Trophoblast cell (in vitro differentiated cells and primary cell): ENCODE data around the gene NALCN.

Source experiments
- DNase-seq, 2 donors: peaks; one replicate each; pipeline ENCODE4 v3.0.0-alpha.2; 2016
- H2AFZ ChIP-seq: 2 replicates; pipeline ENCODE4 v1.6.1; 2013; ENCODE audit warnings: low read length, moderate library complexity, mild to moderate bottlenecking; ENCODE audit not compliant: insufficient read depth, poor library complexity
- H2AK5ac ChIP-seq: 2 replicates; pipeline ENCODE4 v1.6.1; 2013; ENCODE audit warnings: mild to moderate bottlenecking, low read length
- H2BK120ac ChIP-seq: 2 replicates; pipeline ENCODE4 v1.6.1; 2013; ENCODE audit warnings: low read length, mild to moderate bottlenecking, moderate library complexity; ENCODE audit not compliant: insufficient read depth, poor library complexity
- H2BK12ac ChIP-seq: 2 replicates; pipeline ENCODE4 v1.6.1; 2013; ENCODE audit warnings: mild to moderate bottlenecking, low read length, moderate library complexity
- H2BK5ac ChIP-seq: 2 replicates; pipeline ENCODE4 v1.6.1; 2013; ENCODE audit warnings: low read length, low read depth, moderate library complexity, mild to moderate bottlenecking; ENCODE audit not compliant: poor library complexity
- H3K14ac ChIP-seq: 2 replicates; pipeline ENCODE4 v1.6.1; 2013; ENCODE audit warnings: mild to moderate bottlenecking, low read length
- H3K18ac ChIP-seq: 2 replicates; pipeline ENCODE4 v1.6.1; 2013; ENCODE audit warnings: mild to moderate bottlenecking, low read length
- H3K23ac ChIP-seq: 2 replicates; pipeline ENCODE4 v1.6.1; 2013; ENCODE audit warnings: low read length
- H3K27ac ChIP-seq: 2 replicates; pipeline ENCODE4 v1.5.1; 2013; ENCODE audit warnings: low read depth, mild to moderate bottlenecking, inconsistent platforms, low read length, moderate library complexity
- H3K27me3 ChIP-seq: 2 replicates; pipeline ENCODE4 v1.6.1; 2013; ENCODE audit warnings: inconsistent platforms, mild to moderate bottlenecking, low read length, moderate library complexity; ENCODE audit not compliant: insufficient read depth
- H3K36me3 ChIP-seq, 2 experiments: 1 replicate in 1 of 2; 2 replicates in 1 of 2; pipeline ENCODE4 v1.6.1; 2013; ENCODE audit warnings: low read length in 2 of 2, mild to moderate bottlenecking in 2 of 2, moderate library complexity in 1 of 2; ENCODE audit not compliant: insufficient read depth in 2 of 2, control insufficient read depth in 1 of 2
- H3K4ac ChIP-seq: 2 replicates; pipeline ENCODE4 v1.6.1; 2013; ENCODE audit warnings: low read depth, mild to moderate bottlenecking, low read length, moderate library complexity
- H3K4me1 ChIP-seq, 2 experiments: 1 replicate in 1 of 2; 2 replicates in 1 of 2; pipeline ENCODE4 v1.6.1; 2013; ENCODE audit warnings: low read length in 2 of 2, mild to moderate bottlenecking in 2 of 2, moderate library complexity in 1 of 2; ENCODE audit not compliant: insufficient read depth in 2 of 2, control insufficient read depth in 1 of 2
- H3K4me2 ChIP-seq: 2 replicates; pipeline ENCODE4 v1.6.1; 2013; ENCODE audit warnings: inconsistent platforms, mild to moderate bottlenecking, low read length, moderate library complexity
- H3K4me3 ChIP-seq: 2 replicates; pipeline ENCODE4 v1.5.1; 2013; ENCODE audit warnings: mild to moderate bottlenecking, low read depth, low read length, inconsistent platforms
- H3K79me1 ChIP-seq: one replicate; pipeline ENCODE4 v1.6.1; 2013; ENCODE audit warnings: low read length
- H3K79me2 ChIP-seq: 2 replicates; pipeline ENCODE4 v1.6.1; 2013; ENCODE audit warnings: low read length, mild to moderate bottlenecking; ENCODE audit not compliant: control insufficient read depth, insufficient read depth, poor library complexity
- H3K9ac ChIP-seq: 2 replicates; pipeline ENCODE4 v1.6.1; 2013; ENCODE audit warnings: mild to moderate bottlenecking, low read length
- H3K9me3 ChIP-seq: 2 replicates; pipeline ENCODE4 v1.6.1; 2013; ENCODE audit warnings: low read depth, mild to moderate bottlenecking, control low read depth, inconsistent platforms, low read length; ENCODE audit not compliant: insufficient read depth
- H4K12ac ChIP-seq: 2 replicates; pipeline ENCODE4 v1.6.1; 2013; ENCODE audit warnings: low read depth, mild to moderate bottlenecking, low read length, moderate library complexity
- H4K8ac ChIP-seq: 2 replicates; pipeline ENCODE4 v1.6.1; 2013; ENCODE audit warnings: low read depth, mild to moderate bottlenecking, low read length, moderate library complexity
- H4K91ac ChIP-seq: one replicate; pipeline ENCODE4 v1.6.1; 2013; ENCODE audit warnings: low read depth, mild to moderate bottlenecking, low read length, moderate library complexity
- WGBS: extraction: QIAGEN DNeasy Blood & Tissue Kit; methylation state at CpG from one replicate; pipeline ENCODE4 v1.1.7; 2013; ENCODE audit warnings: missing lambda C conversion rate; ENCODE audit not compliant: insufficient read length, insufficient coverage; ENCODE audit errors: extremely low coverage; 5-methylcytosine and 5-hydroxymethylcytosine counted together

Gene NALCN

DNA sequence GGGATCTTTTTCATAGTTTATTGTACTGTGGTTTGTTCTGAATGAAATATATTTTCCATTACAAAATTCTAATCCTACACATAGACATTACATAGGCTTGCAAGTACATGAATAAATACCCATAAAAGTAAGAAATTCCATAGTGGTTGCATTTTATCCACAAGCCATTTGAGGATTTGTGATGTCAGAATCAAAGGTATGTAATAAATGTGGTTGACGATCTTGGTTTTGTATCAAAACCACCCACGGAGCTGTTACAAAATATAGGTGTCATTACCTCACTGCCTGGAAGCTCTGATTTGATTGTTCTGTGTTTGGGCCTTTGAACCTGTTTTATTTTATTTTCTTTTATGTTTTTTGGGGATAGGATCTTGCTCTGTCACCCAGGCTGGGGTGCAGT lies 125.1 kb downstream of the NALCN start:
- Histone ChIP-seq H2BK12ac (no peak overlapping the region), H2BK120ac (no peak overlapping the region), H3K4ac (no peak overlapping the region), H3K36me3 (no peaks in the 10 kb centered on the region), H4K91ac (no peak overlapping the region), H4K12ac (no peak overlapping the region), H3K9me3 (no peaks in the 10 kb centered on the region), H4K8ac (no peak overlapping the region), H3K4me3 (no peak overlapping the region), H3K27me3 (no peaks in the 10 kb centered on the region), H3K9ac (no peak overlapping the region), H2AK5ac (no peak overlapping the region), H3K14ac (no peak overlapping the region), H3K79me1 (no peaks in the 10 kb centered on the region), H3K79me2 (no peaks in the 10 kb centered on the region), H2BK5ac (no peak overlapping the region), H3K27ac (no peak overlapping the region), H3K4me1 (no peaks in the 10 kb centered on the region), H3K18ac (no peak overlapping the region), H2AFZ (no peak overlapping the region), H3K4me2 (no peak overlapping the region), H3K23ac (no peak overlapping the region)
- peak in 1 of 2 donors; percentile 15 for DNase-seq
- no CpG with 5 or more reads among the region's 2 CpGs for WGBS

DNA sequence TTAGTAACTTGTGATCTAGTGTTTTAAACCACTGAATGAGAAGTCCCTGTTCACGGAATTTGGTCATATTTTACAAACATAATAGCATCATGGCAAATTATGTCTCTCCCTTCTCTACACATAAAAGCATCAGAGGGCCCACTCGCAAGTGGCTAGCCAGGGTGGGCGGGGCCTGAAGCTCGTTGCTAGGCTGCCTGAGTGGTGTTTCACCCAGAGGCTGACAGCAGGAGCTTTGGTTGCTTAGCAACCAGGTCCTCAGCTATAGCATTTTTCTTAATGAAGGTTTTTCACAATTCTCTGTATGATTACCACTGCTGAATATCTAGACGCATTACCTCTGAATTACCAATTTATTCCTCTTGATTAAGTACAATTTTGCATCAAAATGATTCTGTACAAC lies 126.5 kb downstream of the NALCN start:
- H3K9ac ChIP-seq: no peak overlapping the region
- no peaks in the 10 kb centered on the region for H3K79me2 ChIP-seq
- H3K79me1 ChIP-seq: no peaks in the 10 kb centered on the region
- no peak overlapping the region for H3K4me2 ChIP-seq
- H3K4me1 ChIP-seq: no peaks in the 10 kb centered on the region
- no peak overlapping the region for H2AK5ac ChIP-seq
- no peak overlapping the region for H4K91ac ChIP-seq
- no CpG with 5 or more reads among the region's 5 CpGs for WGBS
- no peak overlapping the region for H3K27ac ChIP-seq
- no peak overlapping the region for H3K23ac ChIP-seq
- no peak overlapping the region for H4K8ac ChIP-seq
- no peak overlapping the region for H3K14ac ChIP-seq
- H4K12ac ChIP-seq: no peak overlapping the region
- no peak overlapping the region for H3K4me3 ChIP-seq
- H3K9me3 ChIP-seq: no peaks in the 10 kb centered on the region
- H3K4ac ChIP-seq: no peak overlapping the region
- H2BK120ac ChIP-seq: no peak overlapping the region
- peak; percentile 25 to 39 for DNase-seq
- H3K18ac ChIP-seq: no peak overlapping the region
- H3K36me3 ChIP-seq: no peaks in the 10 kb centered on the region
- H2AFZ ChIP-seq: no peak overlapping the region
- no peak overlapping the region for H2BK12ac ChIP-seq
- H3K27me3 ChIP-seq: no peaks in the 10 kb centered on the region
- no peak overlapping the region for H2BK5ac ChIP-seq

DNA sequence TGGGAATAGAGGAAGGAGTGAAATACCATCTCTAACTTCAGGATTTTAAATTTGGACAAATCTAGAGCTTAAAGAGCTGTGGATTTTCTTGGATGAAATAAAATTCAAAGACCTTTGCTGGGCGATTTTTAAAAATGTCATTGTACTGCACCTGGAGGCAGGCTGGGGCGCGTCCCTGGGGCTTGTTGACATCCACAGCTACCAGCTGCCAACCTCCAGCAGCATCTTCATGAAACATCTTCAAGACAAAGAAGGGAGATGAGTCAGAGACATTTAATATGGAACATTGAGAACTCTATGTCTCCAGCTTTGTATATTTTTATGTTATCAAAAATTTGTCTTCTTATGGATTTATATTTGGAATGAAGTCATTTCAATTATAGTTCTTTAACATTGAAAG lies 132.5 kb downstream of the NALCN start:
- Histone ChIP-seq H2BK120ac (no peak overlapping the region), H3K4ac (no peak overlapping the region), H4K12ac (no peak overlapping the region), H3K9me3 (no peaks in the 10 kb centered on the region), H2BK5ac (no peak overlapping the region), H3K9ac (no peak overlapping the region), H4K91ac (no peak overlapping the region), H3K4me2 (no peak overlapping the region), H3K4me1 (no peaks in the 10 kb centered on the region), H3K27me3 (no peaks in the 10 kb centered on the region), H3K79me1 (no peaks in the 10 kb centered on the region), H3K4me3 (no peak overlapping the region), H4K8ac (no peak overlapping the region), H2AFZ (no peak overlapping the region), H3K27ac (no peak overlapping the region), H2AK5ac (no peak overlapping the region), H3K36me3 (no peaks in the 10 kb centered on the region), H3K14ac (no peak overlapping the region), H3K23ac (no peak overlapping the region), H2BK12ac (no peak overlapping the region), H3K18ac (no peak overlapping the region), H3K79me2 (no peaks in the 10 kb centered on the region)
- no CpG with 5 or more reads among the region's 3 CpGs for WGBS
- no peak for DNase-seq

DNA sequence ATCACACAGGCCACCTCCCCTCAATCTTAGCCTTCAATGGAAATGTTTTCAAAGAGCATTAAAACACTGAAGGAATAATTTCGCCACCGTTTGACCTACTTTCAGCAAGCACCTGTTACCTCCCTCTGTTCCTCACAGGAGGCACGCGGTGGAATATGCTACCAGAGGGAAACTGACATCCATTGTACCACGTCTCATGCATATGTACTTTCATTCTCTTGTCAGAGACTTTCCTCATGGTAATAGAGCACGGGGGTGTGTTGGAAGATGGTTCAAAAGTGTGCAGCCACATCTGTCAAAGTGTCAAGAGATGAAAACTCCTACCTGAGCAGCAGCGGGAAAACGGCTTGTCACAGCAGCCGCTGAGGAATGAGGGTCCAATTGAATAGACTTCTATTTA lies 143.4 kb downstream of the NALCN start:
- Histone ChIP-seq H2BK5ac (no peak overlapping the region), H3K79me2 (no peaks in the 10 kb centered on the region), H4K8ac (no peak overlapping the region), H3K4me3 (no peak overlapping the region), H4K91ac (no peak overlapping the region), H3K4ac (no peak overlapping the region), H2BK120ac (no peak overlapping the region), H3K36me3 (no peaks in the 10 kb centered on the region), H3K79me1 (no peaks in the 10 kb centered on the region), H3K9me3 (peaks cover 6% of the 10 kb centered on the region), H3K27me3 (no peaks in the 10 kb centered on the region), H3K23ac (no peak overlapping the region), H2AFZ (no peak overlapping the region), H3K4me2 (no peak overlapping the region), H2AK5ac (no peak overlapping the region), H3K18ac (no peak overlapping the region), H3K14ac (no peak overlapping the region), H3K4me1 (no peaks in the 10 kb centered on the region), H3K27ac (no peak overlapping the region), H2BK12ac (no peak overlapping the region), H4K12ac (no peak overlapping the region), H3K9ac (no peak overlapping the region)
- WGBS: no CpG with 5 or more reads among the region's 9 CpGs
- no peak for DNase-seq
